Spleen (tissue), 11 donors: Measurements from ENCODE around the gene TMEM141. TPM values are rescaled to one million over a fixed set of nuclear protein-coding genes. Genes with fewer than 3 reads are reported as not detected.
A peak's percentile ranks its signal among the peaks of the same experiment; 100 is the strongest.

Source experiments
- DNase-seq: peaks from one replicate; pipeline ENCODE4 v3.0.0-alpha.2; 2020
- H3K27ac ChIP-seq, 8 donors: fragments of 200-600 bp; sonication (generic) in 7 of 8; 1 replicate in 4 of 8; 2 replicates in 4 of 8; pipeline versions ENCODE4 v1.5.0 to v1.8.0; 2016 to 2021; ENCODE audit warnings: inconsistent platforms in 4 of 8, mild to moderate bottlenecking in 4 of 8, moderate library complexity in 1 of 8
- H3K27me3 ChIP-seq, 7 donors: fragments of 200-600 bp; sonication (generic) in 6 of 7; replicated peaks in 1 of 7; 1 replicate in 4 of 7; 2 replicates in 3 of 7; pipeline versions ENCODE4 v1.5.0 to v1.8.0; 2016 to 2021; ENCODE audit warnings: inconsistent platforms in 3 of 7, mild to moderate bottlenecking in 1 of 7
- H3K36me3 ChIP-seq, 6 donors: fragments of 200-600 bp; sonication (generic) in 5 of 6; 1 replicate in 4 of 6; 2 replicates in 2 of 6; pipeline versions ENCODE4 v1.5.0 to v1.8.0; 2016 to 2021; ENCODE audit warnings: inconsistent platforms in 2 of 6
- H3K4me1 ChIP-seq, 6 donors: fragments of 200-600 bp; sonication (generic) in 5 of 6; 1 replicate in 3 of 6; 2 replicates in 3 of 6; pipeline versions ENCODE4 v1.5.0 to v1.8.0; 2016 to 2021; ENCODE audit warnings: inconsistent platforms in 3 of 6
- H3K4me3 ChIP-seq, 8 donors: fragments of 200-600 bp; sonication (generic) in 7 of 8; 1 replicate in 4 of 8; 2 replicates in 4 of 8; pipeline versions ENCODE4 v1.5.0 to v1.8.0; 2016 to 2021; ENCODE audit warnings: inconsistent platforms in 4 of 8, mild to moderate bottlenecking in 4 of 8, moderate library complexity in 2 of 8
- H3K9me3 ChIP-seq, 8 donors: fragments of 200-600 bp; sonication (generic) in 7 of 8; 1 replicate in 4 of 8; 2 replicates in 4 of 8; pipeline versions ENCODE4 v1.5.0 to v1.8.0; 2016 to 2021; ENCODE audit warnings: inconsistent platforms in 4 of 8
- CTCF ChIP-seq, 11 experiments: fragments of 200-600 bp in 7 of 11; fragments of 450-650 bp in 4 of 11; sonication (generic) in 4 of 11; IDR thresholded peaks in 8 of 11; conservative IDR thresholded peaks in 3 of 11; 1 replicate in 7 of 11; 2 replicates in 4 of 11; pipeline versions ENCODE4 v1.4.0 to v1.8.0; 2016 to 2021; ENCODE audit warnings: antibody characterized with exemption in 11 of 11, inconsistent platforms in 4 of 11, mild to moderate bottlenecking in 1 of 11
- POLR2A ChIP-seq, 3 donors: fragments of 450-650 bp; IDR thresholded peaks; one replicate each; pipeline ENCODE4 v1.5.1; 2017; ENCODE audit warnings: antibody characterized with exemption in 3 of 3, mild to moderate bottlenecking in 1 of 3
- POLR2AphosphoS5 ChIP-seq, 3 donors: sonication (generic); formaldehyde crosslinking; IDR thresholded peaks; one replicate each; pipeline ENCODE4 v1.5.1; 2017; ENCODE audit warnings: antibody characterized with exemption in 3 of 3
- WGBS, 5 donors: extraction: QIAGEN DNeasy Blood & Tissue Kit in 3 of 5; methylation state at CpG; one replicate each; pipeline versions ENCODE4 v1.1.5 to v1.1.7; 2013 to 2018; 5-methylcytosine and 5-hydroxymethylcytosine counted together
- intact Hi-C: fragments of 100-400 bp; cut with DNase I; formaldehyde crosslinking; loops from one replicate; pipeline ENCODE4 v1.15.0; 2023; ENCODE audit warnings: low total_unique reads
- polyA plus RNA-seq, 3 donors: library from polyadenylated mRNA; stranded (reverse); fragments of 200-250 nt; gene quantifications; one replicate each; pipeline ENCODE4 v1.2.1, GENCODE V29; 2013
- total RNA-seq, 7 donors: library from RNA; depleted of rRNA in 3 of 7; stranded (reverse); fragments of >200 nt in 3 of 7; fragmentation: NEBNext Ultra II Directional in 4 of 7; extraction: Animal tissue kit (Norgen Biotek cat#: 25700) in 4 of 7; gene quantifications; one replicate each; pipeline versions ENCODE4 v1.1.0 to v1.2.1, GENCODE V29; 2016 to 2021
- donor health status: healthy with polysubstance abuse.
- donor health status: DM: no; HTN: no; CAD: no; lungs with moderate emphysema.
- donor health status: DM: no; HTN: no; CAD: no.
- donor health status: Bipolar disorder and iron deficiency.
- donor health status: healthy.
- donor health status: DM: no; HTN: no; CAD: no.
- donor health status: DM: yes; HTN: yes; CAD: no.

Gene TMEM141
- total and polyA plus RNA-seq, 10 donors = 32.1 to 92.8 (median 45.7) TPM

GRCh38 chr9:136743639-136744211 is 47.4 kb upstream of the TMEM141 start:
- no peak for DNase-seq
- peaks cover 0 to 64% (median 33%) of the 10 kb centered on the region in 7 donors for H3K27me3 ChIP-seq
- H3K4me3 ChIP-seq = no peak overlapping the region
- TF ChIP-seq POLR2AphosphoS5 (IDR thresholded peaks at IDR 0.05) = no peak
- TF ChIP-seq POLR2A (IDR thresholded peaks at IDR 0.05) = no peak
- no peak for TF ChIP-seq CTCF (IDR thresholded peaks at IDR 0.05 in 8 of 11, conservative IDR thresholded peaks at IDR 0.05 in 3 of 11)
- H3K9me3 ChIP-seq = no peaks in the 10 kb centered on the region
- peaks cover 11 to 71% (median 34%) of the 10 kb centered on the region in 6 donors for H3K4me1 ChIP-seq
- intact Hi-C loops = no loop called here
- 81 to 92% (median 88%) methylated on average over 9 to 16 of the region's 16 CpGs for WGBS, 5 donors
- H3K36me3 ChIP-seq = peaks cover 0 to 14% (median 0%) of the 10 kb centered on the region in 6 donors
- peak overlapping the region in 1 of 8 donors; percentile 91 for H3K27ac ChIP-seq

- peaks cover 22 to 81% (median 44%) of the 10 kb centered on the region in 6 donors for H3K4me1 ChIP-seq
- H3K36me3 ChIP-seq = peaks cover 0 to 3% (median 0%) of the 10 kb centered on the region in 6 donors
- H3K27me3 ChIP-seq = peaks cover 0 to 53% (median 27%) of the 10 kb centered on the region in 7 donors
- intact Hi-C loops = no loop called here
- H3K9me3 ChIP-seq = no peaks in the 10 kb centered on the region
- TF ChIP-seq POLR2AphosphoS5 (IDR thresholded peaks at IDR 0.05) (no peak), CTCF (IDR thresholded peaks at IDR 0.05 in 8 of 11, conservative IDR thresholded peaks at IDR 0.05 in 3 of 11) (no peak)
- H3K27ac ChIP-seq = no peak overlapping the region
- WGBS, 5 donors = 75 to 87% (median 86%) methylated on average over 10 to 18 of the region's 18 CpGs; no CpG with 5 or more reads in 1 of the 5 donors
- DNase-seq = no peak
- no peak overlapping the region for H3K4me3 ChIP-seq
These were observed 46.4 kb upstream of the TMEM141 start for GRCh38 chr9:136744773-136745172.

GRCh38 chr9:136745389-136746154 is 45.6 kb upstream of the TMEM141 start:
- Histone ChIP-seq H3K27me3 (peaks cover 0 to 45% (median 27%) of the 10 kb centered on the region in 7 donors), H3K27ac (peak overlapping the region in 3 of 8 donors; percentile 1 to 28 (median 25)), H3K4me1 (peaks cover 23 to 82% (median 46%) of the 10 kb centered on the region in 6 donors), H3K36me3 (no peaks in the 10 kb centered on the region), H3K4me3 (peak overlapping the region in 3 of 8 donors; percentile 12 to 33 (median 23)), H3K9me3 (no peaks in the 10 kb centered on the region)
- no peak for DNase-seq
- intact Hi-C loops = no loop called here
- WGBS, 5 donors = 71 to 87% (median 77%) methylated on average over 13 to 23 of the region's 23 CpGs
- TF ChIP-seq POLR2A (IDR thresholded peaks at IDR 0.05) = no peak
- TF ChIP-seq POLR2AphosphoS5 (IDR thresholded peaks at IDR 0.05) = peak in 2 of 3 donors; percentile 23 to 51

- 40 to 73% (median 49%) methylated on average over 17 to 22 of the region's 22 CpGs for WGBS, 5 donors
- no peak for DNase-seq
- Histone ChIP-seq H3K9me3 (peaks cover 0 to 5% (median 2%) of the 10 kb centered on the region in 8 donors), H3K4me3 (peak overlapping the region in 1 of 8 donors; percentile 33), H3K36me3 (no peaks in the 10 kb centered on the region), H3K27ac (no peak overlapping the region), H3K4me1 (peaks cover 18 to 78% (median 41%) of the 10 kb centered on the region in 6 donors), H3K27me3 (peaks cover 0 to 40% (median 21%) of the 10 kb centered on the region in 7 donors)
- intact Hi-C loops = no loop called here
- TF ChIP-seq POLR2A (IDR thresholded peaks at IDR 0.05) (no peak), CTCF (IDR thresholded peaks at IDR 0.05 in 8 of 11, conservative IDR thresholded peaks at IDR 0.05 in 3 of 11) (no peak), POLR2AphosphoS5 (IDR thresholded peaks at IDR 0.05) (no peak)
These were observed 45.0 kb upstream of the TMEM141 start for GRCh38 chr9:136746155-136746490.
